Measurements from ENCODE around the gene TMEM151B.
A peak's percentile ranks its signal among the peaks of the same experiment; 100 is the strongest.
"Not testable (repeated sequence)": the region's sequence is repeated elsewhere in the genome, so short reads cannot be mapped to it uniquely, and the experiment has no call there.

The TMEM151B gene

GRCh38 chr6:44333942-44334341 is 63.7 kb downstream of the TMEM151B start:
- DNase-seq (ENCODE audit: low read depth) = no peak

- no peak for DNase-seq (ENCODE audit: low read depth)
Measured at GRCh38 chr6:44335631-44336030, 65.4 kb downstream of the TMEM151B start.

GRCh38 chr6:44338228-44339122 is 68.2 kb downstream of the TMEM151B start:
- peak; percentile 25 for DNase-seq (ENCODE audit: low read depth)

GRCh38 chr6:44339301-44339700 is 69.1 kb downstream of the TMEM151B start:
- no peak for DNase-seq (ENCODE audit: low read depth)

- no peak for DNase-seq (ENCODE audit: low read depth)
Measured at GRCh38 chr6:44339763-44340625, 69.7 kb downstream of the TMEM151B start.

GRCh38 chr6:44341095-44341890 is 71.0 kb downstream of the TMEM151B start:
- no peak for DNase-seq (ENCODE audit: low read depth)

- DNase-seq (ENCODE audit: low read depth) = no peak
Measured at GRCh38 chr6:44342052-44342451, 71.8 kb downstream of the TMEM151B start.

- DNase-seq (ENCODE audit: low read depth) = no peak
Measured at GRCh38 chr6:44342489-44342888, 72.2 kb downstream of the TMEM151B start, which contains the start of gene SPATS1. SPATS1 (plus strand) TSS chr6:44342650; CDS start chr6:44343096, 446 bp downstream.

GRCh38 chr6:44346818-44347217 is 76.6 kb downstream of the TMEM151B start:
- DNase-seq (ENCODE audit: low read depth) = not testable (repeated sequence)

- no peak for DNase-seq (ENCODE audit: low read depth)
Measured at GRCh38 chr6:44349904-44350649, 79.8 kb downstream of the TMEM151B start.

GRCh38 chr6:44350650-44350994 is 80.4 kb downstream of the TMEM151B start:
- not testable (repeated sequence) for DNase-seq (ENCODE audit: low read depth)

- no peak for DNase-seq (ENCODE audit: low read depth)
Measured at GRCh38 chr6:44352259-44352658, 82.0 kb downstream of the TMEM151B start.

- DNase-seq (ENCODE audit: low read depth) = no peak
Measured at GRCh38 chr6:44353336-44353735, 83.1 kb downstream of the TMEM151B start.

- DNase-seq (ENCODE audit: low read depth) = no peak
Measured at GRCh38 chr6:44355640-44356039, 85.4 kb downstream of the TMEM151B start.

- DNase-seq (ENCODE audit: low read depth) = no peak
Measured at GRCh38 chr6:44356487-44356886, 86.2 kb downstream of the TMEM151B start.
